Stimulated activated CD8-positive, alpha-beta memory T cell treated with anti-CD3 and anti-CD28 coated beads, Interleukin-4, amount 100 ng/mL, for 24 hours (primary cell): Measurements from ENCODE around the gene C16orf54.
A peak's percentile ranks its signal among the peaks of the same experiment; 100 is the strongest.
"Not testable (repeated sequence)": the region's sequence is repeated elsewhere in the genome, so short reads cannot be mapped to it uniquely, and the experiment has no call there.

Experiments used
- DNase-seq: peaks from one replicate; pipeline ENCODE4 v3.0.0-alpha.2; 2020; ENCODE audit warnings: low read depth

Gene C16orf54

DNA sequence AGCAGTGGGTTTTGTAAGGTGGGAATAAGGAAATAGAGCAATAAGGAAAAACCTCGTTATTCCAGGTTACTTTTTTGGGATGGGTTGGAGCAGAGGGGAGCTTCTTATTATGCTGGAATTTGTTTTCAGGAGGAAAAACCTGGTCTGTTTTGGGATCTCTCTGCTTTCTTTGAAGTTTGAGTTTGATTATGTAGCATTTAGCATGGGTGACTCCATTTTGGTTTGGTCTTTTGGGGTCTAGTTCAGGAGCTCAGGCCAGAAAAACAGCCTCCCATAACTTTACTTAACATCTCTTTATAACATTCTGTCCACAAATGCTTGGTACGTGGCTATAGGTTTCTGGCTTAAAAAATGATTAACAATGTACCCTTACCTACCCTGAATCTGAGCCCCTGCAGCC is 23.7 kb upstream of the C16orf54 start:
- DNase-seq, result no peak

DNA sequence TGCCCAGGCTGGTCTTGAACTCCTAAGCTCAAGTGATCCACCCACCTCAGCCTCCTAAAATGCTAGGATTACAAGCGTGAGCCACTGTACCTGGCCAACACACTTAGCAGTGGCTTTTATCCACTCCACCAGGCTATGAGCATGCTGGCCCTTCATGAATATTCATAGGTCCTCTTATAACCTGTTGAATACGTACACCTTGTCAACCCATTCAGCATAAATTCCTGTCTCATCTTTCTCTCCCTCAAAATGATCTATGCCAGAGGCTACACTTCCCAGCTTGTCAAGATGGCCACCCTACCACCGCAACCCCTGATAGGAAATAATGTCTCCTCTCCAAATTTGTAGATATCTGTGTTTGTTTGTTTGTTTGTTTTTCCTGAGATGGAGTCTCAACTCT is 21.3 kb upstream of the C16orf54 start:
- DNase-seq, result no peak

DNA sequence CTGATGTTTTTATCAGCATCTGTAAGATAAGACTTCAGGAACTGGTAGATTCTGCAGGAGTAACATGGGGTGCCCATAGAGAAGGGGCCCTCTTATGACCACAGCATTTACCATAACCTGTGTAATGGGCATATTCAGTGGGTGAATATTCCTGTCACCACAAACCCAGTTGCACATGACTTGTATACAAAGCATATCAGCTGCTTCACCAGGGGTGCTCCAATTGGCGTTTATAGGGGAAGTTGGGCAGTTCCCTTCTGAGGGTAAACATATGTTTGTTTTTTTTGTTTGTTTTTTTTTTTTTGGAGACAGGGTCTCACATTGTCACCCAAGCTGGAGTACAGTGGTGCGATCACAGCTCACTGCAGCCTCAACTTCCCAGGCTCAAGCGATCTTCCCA is 20.8 kb upstream of the C16orf54 start:
- DNase-seq, result no peak

DNA sequence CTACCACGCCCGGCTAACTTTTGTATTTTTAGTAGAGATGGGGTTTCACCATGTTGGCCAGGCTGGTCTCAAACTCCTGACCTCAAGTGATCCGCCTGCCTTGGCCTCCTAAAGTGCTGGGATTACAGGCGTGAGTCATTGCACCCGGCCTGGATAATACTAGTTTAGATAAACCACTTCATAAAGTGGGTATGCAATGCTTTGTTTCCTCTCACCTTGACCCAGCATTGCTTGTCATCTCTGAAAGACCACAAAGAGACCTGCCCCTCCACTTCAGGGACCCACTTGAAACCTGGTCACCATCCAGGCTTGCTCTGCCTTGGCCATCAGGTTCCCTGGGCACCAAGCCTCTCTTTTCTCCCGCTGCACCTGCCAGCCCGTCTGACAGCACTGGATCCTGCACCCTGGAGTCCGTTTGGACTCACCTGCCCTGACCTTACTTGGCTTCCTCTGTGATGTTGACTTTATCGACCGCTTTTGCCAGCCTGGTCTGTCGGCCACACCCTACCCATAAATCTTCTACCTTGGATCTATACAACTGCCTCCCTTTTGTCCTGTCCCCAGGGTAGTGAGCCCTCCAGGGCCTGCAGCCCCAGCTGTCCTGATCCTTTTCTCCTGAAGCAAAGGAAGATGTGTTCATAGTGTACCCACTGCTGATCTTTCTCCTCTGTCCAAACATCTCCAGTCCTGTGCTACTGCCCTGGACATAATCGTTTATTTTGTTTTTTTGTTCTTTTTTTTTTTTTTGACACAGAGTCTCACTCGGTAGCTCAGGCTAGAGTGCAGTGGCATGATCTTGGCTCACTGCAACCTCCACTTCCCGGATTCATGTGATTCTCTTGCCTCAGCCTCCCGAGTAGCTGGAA is 19.6 kb upstream of the C16orf54 start:
- no peak for DNase-seq

DNA sequence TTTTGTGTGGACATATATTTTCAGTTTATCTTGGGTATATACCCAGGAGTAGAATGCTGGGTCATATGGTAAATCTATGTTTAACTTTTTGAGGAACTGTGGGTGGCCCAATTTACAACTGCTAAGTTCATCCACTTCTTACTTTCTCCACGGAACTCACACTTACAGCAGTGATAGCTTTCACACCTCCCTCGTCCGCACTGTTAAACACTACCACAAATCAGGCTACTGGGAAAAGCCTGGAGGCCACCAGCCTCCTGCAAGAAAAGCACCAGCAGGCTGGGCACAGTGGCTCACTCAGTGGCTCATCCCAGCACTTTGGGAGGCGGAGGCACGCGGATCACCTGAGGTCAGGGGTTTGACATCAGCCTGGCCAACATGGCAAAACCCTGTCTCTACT is 17.5 kb upstream of the C16orf54 start:
- DNase-seq, result no peak

DNA sequence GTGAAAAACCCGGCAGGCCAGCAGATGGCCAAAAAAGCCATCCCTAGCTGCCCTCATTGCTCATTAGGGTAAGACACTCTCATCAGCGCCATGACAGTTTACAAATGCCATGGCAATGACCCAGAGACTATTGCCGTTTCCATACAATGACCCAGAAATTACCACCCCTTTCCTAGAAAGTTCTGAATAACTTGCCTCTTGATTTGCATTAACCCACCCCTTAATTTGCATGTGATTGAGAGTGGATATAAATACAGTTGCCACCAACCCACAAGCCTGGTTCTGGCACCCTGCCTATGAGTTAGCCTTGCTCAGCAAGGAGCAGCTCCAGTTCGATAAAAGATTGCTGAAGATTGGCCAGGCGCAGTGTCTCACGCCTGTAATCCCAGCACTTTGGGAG is 16.1 kb upstream of the C16orf54 start:
- DNase-seq, result no peak

DNA sequence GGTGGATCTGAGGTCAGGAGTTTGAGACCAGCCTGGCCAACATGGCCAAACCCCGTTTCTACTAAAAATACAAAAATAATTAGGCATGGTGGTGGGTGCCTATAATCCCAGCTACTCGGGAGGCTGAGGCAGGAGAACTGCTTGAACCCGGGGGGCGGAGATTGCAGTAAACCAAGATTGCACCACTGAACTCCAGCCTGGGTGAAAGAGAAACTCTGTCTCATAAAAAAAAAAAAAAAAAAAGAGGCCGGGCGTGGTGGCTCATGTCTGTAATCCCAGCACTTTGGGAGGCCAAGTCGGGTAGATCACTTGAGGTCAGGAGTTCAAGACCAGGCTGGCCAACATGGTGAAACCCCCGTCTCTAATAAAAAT is 15.5 kb upstream of the C16orf54 start:
- DNase-seq, result not testable (repeated sequence)

DNA sequence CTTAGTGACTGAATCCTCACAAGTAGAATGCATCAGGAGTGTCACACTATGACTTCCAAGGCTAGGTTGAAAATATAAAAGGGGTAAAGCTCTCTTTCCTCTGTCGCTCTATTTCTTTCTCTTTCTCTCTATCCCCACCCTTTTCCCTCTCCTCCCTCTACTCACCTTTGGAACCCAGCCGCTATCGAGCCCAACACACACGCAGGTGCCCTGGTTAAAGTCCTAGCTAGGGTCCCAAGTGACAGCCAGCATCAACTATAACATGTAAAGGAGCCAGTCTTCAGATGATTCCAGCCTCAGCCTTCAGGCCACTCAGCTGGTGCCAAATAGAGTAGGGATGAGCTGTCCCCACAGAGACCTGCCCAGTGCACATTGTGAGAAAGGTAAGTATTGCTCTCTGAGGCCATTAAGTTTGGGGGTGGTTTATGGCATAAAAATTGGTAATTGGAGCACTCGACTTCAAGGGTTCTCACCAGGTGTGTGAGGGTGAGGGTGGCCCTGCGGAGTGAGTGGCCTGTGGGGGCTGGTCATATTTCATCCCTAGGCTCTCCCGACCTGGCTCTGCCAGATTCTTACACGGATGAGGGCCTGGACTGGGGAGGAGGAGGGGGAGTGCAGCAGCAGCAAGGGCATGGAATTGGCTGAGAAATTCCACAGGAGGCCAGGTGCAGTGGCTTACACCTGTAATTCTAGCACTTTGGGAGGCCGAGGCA is 14.9 kb upstream of the C16orf54 start:
- DNase-seq, result no peak

DNA sequence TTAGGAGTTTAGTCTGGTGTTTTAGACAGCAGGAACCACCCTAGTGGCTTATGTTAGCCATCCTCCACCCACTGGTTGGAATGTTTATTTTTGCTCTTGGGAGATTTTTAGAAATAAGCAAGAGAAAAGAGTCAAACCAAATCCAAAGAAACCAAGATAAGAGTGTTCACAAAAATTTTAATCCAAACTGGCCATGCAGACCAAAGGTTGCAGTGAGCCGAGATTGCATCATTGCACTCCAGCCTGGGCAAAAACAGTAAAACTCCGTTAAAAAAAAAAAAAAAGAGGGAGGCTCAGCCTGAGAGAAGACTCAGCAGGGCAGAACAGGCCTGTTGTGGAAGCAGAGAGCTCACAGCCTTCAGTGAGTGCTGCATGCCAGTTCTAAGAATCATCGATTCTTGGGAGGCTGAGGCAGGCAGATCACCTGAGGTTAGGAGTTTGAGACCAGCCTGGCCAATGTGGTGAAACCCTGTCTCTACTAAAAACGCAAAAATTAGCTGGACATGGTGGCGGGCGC is 12.2 kb upstream of the C16orf54 start:
- DNase-seq, result no peak

DNA sequence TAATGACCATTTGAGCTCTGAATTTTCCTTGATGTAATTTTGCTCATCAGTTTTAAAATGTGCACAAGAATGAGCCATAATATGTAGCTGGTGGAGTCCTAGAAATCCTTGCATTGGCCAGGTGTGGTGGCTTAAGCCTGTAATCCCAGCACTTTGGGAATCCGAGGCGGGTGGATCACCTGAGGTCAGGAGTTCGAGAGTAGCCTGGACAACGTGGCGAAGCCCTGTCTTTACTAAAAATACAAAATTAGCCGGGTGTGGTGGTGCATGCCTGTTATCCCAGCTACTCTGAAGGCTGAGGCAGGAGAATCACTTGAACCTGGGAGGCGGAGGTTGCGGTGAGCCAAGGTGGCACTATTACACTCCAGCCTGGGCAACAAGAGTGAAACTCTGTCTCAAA is 11.3 kb upstream of the C16orf54 start:
- not testable (repeated sequence) for DNase-seq

DNA sequence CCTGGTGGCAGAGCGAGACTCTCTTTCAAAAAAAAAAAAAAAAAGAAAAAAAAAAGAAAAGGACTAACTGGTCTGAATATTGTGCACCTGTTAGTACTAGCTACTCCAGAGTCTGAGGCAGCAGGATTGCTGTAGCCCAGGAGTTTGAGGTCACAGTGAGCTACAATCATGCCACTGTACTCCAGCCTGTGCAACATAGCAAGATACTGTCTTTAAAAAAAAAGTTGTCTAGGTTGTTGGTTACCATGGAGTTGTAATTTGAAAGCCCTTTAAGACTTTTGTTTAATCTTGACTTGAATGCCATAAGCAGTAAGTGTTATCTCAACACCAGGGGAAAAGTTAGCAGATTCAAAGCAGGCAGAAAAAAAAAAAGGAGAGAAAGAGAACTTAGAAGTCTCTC is 10.9 kb upstream of the C16orf54 start:
- DNase-seq, result no peak

DNA sequence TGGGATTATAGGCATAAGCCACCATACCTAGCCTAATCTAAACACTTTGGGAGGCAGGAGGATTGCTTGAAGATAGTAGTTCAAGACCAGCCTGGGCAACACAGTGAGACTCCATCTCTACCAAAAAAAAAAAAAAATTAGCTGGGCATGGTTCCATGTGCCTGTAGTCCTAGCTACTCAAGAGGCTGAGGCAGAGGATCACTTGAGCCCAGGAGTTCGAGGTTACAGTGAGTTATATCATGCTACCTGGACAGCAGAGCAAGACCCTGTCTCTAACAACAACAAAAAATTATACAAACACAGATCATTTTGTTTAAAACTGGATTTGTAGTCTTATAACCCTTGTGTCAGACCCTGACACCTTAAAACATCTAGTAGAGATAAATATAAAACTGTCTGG is 7.7 kb upstream of the C16orf54 start:
- DNase-seq, result no peak

DNA sequence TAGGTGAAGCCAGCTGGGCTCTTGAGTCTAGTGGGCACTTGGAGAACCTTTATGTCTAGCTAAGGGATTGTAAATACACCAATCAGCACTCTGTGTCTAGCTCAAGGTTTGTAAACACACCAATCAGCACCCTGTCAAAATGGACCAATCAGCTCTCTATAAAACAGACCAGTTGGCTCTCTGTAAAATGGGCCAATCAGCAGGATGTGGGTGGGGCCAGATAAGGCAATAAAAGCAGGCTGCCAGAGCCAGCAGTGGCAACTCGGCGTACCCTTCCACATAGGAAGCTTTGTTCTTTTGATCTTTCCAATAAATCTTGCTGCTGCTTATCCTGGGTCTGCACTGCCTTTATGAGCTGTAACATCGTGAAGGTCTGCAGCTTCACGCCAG is 3.0 kb upstream of the C16orf54 start:
- DNase-seq, result not testable (repeated sequence)

DNA sequence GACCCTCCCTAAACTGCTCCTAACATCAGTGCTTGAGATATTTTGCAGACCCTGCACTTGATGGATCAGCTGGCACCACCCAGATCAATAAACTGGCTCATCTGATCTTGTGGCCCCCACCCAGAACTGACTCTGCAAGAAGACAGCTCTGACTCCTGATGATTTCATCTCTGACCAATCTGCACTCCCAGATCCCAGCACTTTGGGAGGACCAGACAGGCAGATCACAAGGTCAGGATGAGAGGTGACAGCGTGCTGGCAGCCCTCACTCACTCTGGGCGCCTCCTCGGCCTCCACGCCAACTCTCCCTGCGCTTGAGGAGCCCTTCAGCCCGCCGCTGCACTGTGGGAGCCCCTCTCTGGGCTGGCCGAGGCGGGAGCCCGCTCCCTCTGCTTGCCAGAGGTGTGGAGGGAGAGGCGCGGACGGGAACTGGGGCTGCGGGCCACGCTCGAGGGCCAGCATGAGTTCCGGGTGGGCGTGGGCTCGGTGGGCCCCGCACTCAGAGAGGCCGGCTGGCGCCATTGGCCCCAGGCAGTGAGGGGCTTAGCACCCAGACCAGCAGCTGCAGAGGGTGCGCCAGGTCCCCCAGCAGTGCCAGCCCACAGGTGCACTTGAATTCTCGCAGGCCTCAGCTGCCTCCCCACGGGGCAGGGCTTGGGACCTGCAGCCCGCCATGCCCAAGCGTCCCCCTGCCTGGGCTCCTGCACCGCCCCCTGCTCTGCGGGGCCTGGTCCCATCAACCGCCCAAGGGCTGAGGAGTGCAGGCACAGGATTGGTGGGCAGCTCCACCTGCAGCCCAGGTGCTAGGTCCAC is 2.4 kb upstream of the C16orf54 start:
- DNase-seq, result no peak

DNA sequence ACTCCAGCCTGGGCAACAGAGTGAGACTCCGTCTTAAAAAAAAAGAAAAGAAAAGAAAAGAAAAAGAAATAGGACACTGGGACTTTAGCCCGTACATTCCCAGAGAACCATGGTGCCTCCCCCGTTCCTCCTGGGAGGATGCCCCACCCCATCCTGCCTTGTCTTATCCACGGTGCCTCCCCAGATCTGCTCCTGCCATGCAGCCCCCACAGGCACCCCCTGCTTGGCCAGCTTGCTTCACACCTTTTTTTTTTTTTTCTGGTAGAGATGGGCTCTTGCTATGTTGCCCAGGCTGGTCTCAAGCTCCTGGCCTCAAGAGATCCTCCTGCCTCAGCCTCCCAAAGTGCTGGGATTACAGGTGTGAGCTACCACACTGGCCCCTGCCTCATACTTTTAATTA is 728 bp upstream of the C16orf54 start:
- DNase-seq, result not testable (repeated sequence)

DNA sequence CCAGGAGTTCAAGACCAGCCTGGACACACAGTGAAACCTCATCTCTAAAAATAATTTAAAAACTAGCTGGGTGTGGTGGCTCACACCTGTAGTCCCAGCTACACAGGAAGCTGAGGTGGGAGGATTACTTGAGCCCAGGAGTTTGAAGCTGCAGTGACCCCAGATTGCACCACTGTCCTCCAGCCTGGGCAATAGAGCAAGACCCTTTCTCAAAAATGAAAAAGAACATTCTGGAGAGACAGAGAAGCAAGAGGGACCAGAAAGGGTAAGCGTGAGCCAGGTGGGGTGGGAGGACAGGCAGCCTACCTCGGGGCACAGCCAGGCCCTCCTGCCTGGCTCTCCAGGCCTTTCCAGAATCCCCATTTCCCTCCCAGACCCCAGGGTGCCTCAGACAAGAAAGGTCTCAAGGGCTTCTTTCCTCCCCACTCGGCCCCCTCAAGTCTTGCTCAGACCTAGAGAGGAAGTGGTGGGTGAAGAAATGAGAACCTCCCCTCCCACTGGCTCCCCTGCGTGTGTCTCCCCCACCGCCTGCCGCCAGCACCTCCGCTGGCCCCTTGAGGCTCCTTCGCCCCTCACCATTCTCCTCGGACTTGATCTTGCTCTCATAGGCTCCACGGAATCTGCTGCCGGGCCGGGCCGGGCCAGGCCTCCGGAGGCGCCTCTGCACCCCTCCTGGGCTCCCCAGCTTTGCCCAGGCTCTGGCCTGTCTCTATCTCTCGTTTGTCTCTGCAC is 503 bp downstream of the C16orf54 start:
- DNase-seq, result peak; percentile 33

DNA sequence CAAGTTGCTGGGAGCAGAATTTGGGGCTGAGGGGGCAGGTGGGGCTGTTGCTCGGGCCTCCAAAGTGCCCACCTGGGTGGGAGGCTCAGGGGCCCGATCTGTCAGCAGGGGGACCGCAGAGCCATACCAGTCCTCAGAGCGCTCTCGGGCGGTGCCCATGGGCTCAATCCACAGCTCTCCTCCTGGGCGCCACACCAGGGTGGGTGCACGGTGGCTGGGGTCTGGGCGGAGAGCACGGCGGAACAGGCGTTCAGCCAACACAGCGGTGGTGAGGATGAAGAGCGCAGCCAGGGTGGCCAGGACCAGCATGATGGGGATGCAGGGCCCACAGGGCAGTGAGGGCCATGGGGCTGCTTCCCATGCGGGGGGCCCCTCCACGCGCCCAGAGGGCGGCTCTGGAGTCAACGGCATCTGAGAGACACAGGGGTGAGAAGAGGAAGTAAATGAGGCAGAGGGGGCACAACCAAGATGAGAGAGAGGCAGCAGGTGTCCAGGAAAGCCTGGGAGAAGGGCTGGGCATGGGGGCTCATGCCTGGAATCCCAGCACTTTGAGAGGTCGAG is 1.2 kb downstream of the C16orf54 start:
- no peak for DNase-seq

DNA sequence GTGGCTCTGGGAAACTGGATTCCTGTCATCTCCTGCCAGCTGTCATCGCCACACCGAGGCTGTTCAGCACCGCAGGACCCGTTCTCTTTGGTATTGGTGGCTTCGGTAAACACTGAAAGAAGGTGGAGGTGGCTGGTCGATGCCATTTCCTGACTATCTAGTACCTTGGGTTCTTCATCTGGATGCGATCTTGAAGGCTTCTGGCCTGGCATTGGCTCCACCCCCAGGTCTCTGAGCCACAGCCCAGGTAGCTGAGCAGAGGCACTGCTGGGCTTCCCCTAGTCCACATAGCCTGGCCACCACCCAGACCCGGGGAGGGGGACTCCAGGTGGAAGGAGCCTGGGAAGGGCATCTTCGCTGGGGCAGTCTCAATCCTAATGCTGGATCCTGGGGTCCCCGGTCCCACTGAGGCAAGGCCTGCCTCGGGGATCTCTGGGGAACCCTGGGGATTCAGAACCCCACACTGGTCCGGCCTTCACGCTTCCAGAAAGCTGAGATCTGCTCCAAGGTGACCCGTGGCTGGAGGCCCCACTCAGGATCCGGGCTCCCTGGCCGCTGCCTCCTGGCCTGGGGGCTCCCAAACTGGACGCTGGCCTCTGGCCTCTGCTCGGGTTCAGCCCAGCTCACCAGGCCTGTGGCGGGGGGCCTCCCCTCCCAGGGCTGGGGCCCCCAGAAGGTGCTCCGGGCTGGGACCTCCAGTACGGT is 1.8 kb downstream of the C16orf54 start:
- DNase-seq, result no peak

DNA sequence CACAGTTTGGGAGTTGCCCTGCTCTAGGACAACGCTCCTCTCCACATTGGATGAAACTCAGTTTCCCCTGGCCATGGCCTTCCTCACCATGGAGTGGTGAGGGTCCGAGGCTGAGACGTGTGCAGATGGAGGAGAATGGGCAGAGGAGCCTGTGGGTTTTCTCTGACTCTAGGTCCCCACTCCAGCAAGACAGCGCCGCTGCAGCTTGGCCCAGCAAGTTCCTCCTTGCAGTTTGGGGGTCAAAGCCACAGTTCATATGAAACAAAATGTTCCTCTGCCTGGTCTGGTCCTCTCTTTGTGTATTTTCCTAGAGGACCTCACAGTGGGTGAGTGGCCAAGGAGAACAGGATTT is 2.3 kb downstream of the C16orf54 start:
- DNase-seq, result no peak

DNA sequence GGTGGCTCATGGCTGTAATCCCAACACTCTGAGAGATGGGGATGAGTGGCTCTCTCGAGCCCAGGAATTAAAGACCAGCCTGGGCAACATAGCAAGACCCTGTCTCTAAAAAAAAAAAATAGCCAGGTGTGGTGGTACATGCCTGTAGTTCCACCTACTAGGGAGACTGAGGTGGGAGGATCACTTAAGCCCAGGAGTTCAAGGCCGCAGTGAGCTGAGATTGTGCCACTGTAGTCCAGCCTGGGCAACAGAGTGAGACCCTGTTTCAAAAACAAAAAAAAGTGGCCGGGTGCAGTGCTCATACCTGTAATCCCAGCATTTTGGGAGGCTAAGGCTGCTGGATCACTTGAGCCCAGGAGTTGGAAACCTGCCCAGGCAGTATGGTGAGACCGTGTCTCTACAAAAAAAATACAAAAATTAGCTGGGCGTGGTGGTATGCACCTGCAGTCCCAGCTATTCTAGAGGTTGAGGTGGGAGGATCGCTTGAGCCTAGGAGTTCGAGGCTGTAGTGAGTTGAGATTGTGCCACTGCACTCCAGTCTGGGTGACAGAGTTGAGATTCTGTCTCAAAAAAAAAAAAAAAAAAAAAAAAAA is 3.0 kb downstream of the C16orf54 start:
- no peak for DNase-seq

DNA sequence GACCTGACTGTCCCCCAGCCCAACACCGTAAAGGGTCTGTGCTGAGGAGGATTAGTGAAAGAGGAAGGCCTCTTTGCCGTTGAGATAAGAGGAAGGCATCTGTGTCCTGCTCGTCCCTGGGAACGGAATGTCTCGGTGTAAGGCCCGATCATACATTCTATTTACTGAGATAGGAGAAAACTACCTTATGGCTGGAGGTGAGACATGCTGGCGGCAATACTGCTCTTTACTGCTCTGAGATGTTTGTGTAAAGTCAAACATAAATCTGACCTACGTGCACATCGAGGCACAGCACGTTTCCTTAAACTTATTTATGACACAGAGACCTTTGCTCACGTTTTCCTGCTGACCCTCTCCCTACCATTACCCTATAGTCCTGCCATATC is 5.2 kb downstream of the C16orf54 start:
- DNase-seq, result not testable (repeated sequence)
